Myocyte (in vitro differentiated cells): ENCODE measurements around the gene COG2. TPM values are rescaled to one million over a fixed set of nuclear protein-coding genes. Genes with fewer than 3 reads are reported as not detected.
"Not testable (repeated sequence)": the region's sequence is repeated elsewhere in the genome, so short reads cannot be mapped to it uniquely, and the experiment has no call there.

ENCODE experiments used
- DNase-seq: peaks from one replicate; pipeline ENCODE4 v3.0.0-alpha.2; 2012; ENCODE audit warnings: low read depth
- polyA plus RNA-seq: library from polyadenylated mRNA; unstranded; fragments of >200 nt; gene quantifications from one replicate; pipeline ENCODE4 v1.2.1, GENCODE V29; 2012; ENCODE audit warnings: missing spikeins
- total RNA-seq: library from RNA; depleted of rRNA; stranded (reverse); fragments of >200 nt; gene quantifications from 2 replicates; pipeline ENCODE4 v1.2.3, GENCODE V29; 2014

The COG2 gene
- total RNA-seq = 75.1 and 86.4 TPM in 2 replicates
- 23.2 TPM for polyA plus RNA-seq

DNA sequence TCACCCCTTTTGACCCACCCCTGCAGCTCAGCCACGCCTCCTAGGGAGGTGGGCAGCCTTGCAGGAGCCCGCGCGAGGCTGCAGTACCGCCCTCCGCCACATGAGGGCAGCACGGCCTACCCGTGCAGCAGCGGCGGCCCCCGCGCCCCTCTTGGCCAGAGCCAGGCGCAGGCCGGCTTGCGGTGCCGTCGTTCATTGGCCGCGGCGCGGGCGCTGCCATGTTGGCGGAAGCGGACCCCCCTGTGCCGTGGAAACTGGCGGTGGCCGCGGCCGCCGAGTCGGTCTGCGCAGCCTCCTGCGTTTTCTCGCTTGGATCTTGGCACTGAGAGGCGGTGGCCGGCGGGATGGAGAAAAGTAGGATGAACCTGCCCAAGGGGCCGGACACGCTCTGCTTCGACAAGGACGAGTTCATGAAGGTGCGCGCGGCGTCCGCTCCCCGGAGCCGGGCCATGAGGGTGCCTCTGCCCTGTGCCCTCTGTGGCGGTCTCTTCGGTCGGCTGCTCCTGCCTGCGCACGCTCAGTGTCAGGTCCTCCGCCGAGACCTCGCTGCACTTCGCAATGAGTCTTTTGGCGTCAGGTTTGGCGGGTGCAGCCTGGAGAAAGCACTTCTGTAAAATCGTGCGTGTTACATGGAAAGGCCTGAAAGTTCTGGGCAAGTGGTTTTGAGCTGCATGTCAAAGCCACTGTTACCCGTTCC lies at the start of gene COG2:
Gene COG2 (plus strand): TSS at position 219 of the 697 bp plus-strand sequence. CDS start 126 bp downstream, at position 345.
- peak; percentile 94 for DNase-seq

- no peak for DNase-seq
Measured at GRCh38 chr1:230592848-230593414, 49.4 kb upstream of the COG2 start.

GRCh38 chr1:230594214-230594773 lies 48.0 kb upstream of the COG2 start:
- DNase-seq = no peak

GRCh38 chr1:230595181-230595580 lies 47.1 kb upstream of the COG2 start:
- DNase-seq = no peak

DNA sequence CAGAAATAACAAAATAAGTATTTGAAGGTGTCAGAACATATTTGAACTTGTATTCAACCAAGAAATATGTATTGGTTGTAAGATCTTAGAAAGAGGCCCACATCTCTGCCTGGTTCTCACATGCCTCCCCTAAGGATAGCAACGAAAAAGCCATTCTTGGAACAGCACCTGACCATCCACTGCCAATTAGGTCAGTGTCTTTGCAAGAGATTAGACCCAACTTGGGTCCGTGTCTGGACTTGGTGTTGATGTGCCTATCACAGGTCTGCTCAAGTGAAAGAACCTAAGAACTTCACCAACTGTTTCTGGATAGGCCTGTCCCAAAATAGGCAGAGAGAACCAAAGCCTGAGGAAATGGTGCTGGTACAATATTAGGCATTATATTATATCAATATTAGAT lies 46.0 kb upstream of the COG2 start:
- no peak for DNase-seq

GRCh38 chr1:230598745-230599144 lies 43.5 kb upstream of the COG2 start:
- DNase-seq = no peak

GRCh38 chr1:230599926-230600656 lies 42.2 kb upstream of the COG2 start:
- DNase-seq = no peak

DNA sequence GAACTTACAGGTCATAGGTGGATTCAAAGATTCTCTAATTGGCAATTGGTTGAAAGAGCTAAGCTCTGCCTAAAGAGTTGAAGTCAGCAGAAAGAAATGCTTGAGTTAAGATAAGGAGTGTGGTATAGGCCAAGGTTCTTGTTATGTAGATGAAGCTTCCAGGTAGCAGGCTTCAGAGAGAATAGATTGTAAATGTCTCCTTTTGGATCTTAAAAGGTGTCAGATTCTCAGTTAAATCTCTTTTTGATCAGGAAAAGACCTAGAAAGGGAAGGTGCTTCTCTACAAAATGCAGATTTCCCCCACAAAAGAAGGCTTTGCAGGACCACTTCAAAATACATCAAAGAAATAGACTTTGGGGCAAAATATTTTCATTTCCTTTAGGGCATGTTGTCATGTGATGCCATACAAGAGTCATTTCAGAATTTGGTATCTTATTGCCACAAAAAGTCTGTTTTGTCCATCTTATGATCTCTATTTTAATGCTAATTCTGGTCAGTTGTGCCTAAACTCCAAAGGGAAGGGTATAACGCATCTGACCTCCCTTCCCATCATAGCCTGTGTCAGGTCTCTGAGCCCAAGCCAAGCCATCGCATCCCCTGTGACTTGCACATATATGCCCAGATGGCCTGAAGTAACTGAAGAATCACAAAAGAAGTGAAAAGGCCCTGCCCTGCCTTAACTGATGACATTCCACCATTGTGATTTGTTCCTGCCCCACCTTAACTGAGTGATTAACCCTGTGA lies 41.5 kb upstream of the COG2 start:
- DNase-seq = not testable (repeated sequence)

- DNase-seq = no peak
Measured at GRCh38 chr1:230609208-230609607, 33.1 kb upstream of the COG2 start.

DNA sequence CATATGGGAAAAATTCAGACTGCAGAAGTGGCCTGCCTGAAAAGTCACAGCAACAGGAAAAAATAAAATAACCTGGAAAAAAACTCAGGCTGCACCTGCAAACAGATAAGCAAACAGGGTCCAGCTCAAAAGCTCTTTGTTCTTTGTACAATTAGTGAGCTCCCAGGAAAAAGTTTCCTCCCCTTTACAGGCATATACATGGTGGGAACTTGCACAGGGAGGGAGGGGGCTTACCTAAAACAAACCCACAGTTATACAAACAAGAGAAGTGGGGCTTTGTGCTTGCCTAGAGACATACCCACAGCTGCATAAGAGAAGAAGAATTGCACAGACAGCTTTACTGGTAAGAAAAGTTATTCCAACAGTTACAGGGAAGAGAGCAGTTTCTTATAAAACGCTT lies 31.7 kb upstream of the COG2 start:
- no peak for DNase-seq

GRCh38 chr1:230611128-230611877 lies 31.0 kb upstream of the COG2 start:
- peak; percentile 48 for DNase-seq

GRCh38 chr1:230611878-230612235 lies 30.4 kb upstream of the COG2 start:
- DNase-seq = no peak

DNA sequence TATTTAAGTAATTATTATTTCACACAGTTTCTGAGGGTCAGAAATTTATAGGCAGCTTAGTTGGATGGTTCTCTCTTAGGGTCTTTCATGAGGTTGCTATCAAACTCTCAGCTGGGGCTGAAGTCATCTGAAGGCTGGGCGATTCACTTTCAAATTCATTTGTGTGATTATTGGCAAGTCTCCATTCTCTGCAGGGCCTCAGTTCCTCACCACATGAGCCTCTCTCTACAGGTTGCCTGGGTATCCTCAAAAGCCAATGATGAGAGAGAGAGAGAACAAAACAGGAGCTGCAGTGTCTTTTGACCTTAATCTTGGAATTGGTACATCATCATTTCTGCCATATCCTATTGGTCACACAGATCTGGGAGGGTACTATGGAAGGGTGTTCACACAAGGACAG lies 29.6 kb upstream of the COG2 start:
- DNase-seq = no peak

DNA sequence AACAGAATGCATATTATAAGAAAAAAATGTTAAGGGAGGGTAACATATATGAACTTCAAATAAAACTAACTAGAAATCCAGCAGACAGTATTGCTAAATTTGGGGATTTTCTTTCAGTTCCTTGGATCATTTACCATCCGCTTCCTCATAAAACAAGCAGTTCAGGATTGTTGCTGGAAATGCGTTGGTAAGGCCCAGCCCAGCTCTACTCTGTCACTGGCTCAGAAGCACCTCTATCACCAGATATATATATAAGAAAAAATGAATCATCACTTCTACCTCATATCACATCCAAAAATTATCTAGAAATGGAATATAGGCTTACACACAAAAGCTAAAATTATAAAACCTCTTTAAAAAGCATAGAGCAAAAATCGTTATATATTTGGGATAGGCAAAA lies 28.2 kb upstream of the COG2 start:
- no peak for DNase-seq

GRCh38 chr1:230618537-230618936 lies 23.7 kb upstream of the COG2 start:
- DNase-seq = peak; percentile 42

GRCh38 chr1:230620649-230621323 lies 21.5 kb upstream of the COG2 start:
- DNase-seq = no peak

DNA sequence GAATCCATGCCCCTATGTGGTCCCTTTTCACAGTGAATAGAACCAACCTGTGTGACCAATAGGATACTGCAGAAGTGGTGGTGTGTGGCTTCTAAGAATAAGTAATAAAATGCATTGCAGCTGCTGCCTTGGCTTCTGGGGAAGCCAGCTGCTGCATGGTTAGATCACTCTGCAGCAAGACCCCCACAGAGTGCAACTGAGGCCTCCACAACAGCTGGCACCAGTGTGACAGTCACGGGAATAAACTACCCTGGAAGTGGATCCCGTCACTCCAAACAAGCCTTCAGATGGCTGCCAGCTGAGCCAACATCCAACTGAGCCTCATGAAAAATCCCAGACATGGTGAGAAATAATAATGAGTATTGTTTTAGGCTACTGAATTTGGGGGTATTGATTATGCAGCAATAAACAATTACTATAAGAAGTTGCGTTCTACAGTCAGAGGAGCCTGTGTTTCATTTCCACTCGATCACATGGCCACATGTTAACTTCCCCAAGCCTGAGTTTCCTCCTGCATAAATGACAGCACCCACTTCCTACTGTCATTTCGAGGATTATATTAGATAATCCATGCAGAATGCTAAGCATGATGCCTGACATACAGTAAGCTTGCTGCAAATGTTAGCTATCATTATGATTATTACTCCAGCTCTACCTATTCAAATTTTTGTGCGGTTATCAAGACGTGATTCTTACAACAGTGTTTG lies 20.8 kb upstream of the COG2 start:
- peak; percentile 98 for DNase-seq

- peak; percentile 84 for DNase-seq
Measured at GRCh38 chr1:230622151-230622550, 20.1 kb upstream of the COG2 start.

- no peak for DNase-seq
Measured at GRCh38 chr1:230624097-230624713, 18.1 kb upstream of the COG2 start.
